WTC11 (cell line): ENCODE measurements around the gene TEX52. TPM values are rescaled to one million over a fixed set of nuclear protein-coding genes. Genes with fewer than 3 reads are reported as not detected.

Experiments
- ATAC-seq: fragments of 200-7000 bp; cut with Tn5 transposase; 2 replicates; pipeline ENCODE4 v1.10.0; 2021; ENCODE audit warnings: mild to moderate bottlenecking, moderate library complexity
- CTCF ChIA-PET: fragments of 300-600 bp; sonication (Branson Sonifier 250); formaldehyde crosslinking; loops from one replicate; lab custom pipeline; 2021; ENCODE audit warnings: antibody characterized with exemption; lab: Charles Lee
- POLR2A ChIA-PET: fragments of 350-600 bp; sonication (Branson Sonifier 250); formaldehyde crosslinking; loops from one replicate; lab custom pipeline; 2021; ENCODE audit warnings: antibody characterized with exemption; lab: Charles Lee
- DNase-seq: peaks from one replicate; pipeline ENCODE4 v3.0.0; 2021; ENCODE audit warnings: low spot score
- H3K27ac Mint-ChIP-seq: 2 replicates; pipeline ENCODE4 v1.8.0; 2021; ENCODE audit warnings: mixed read lengths
- H3K27me3 Mint-ChIP-seq: 2 replicates; pipeline ENCODE4 v1.8.0; 2021; ENCODE audit warnings: low read depth, mild to moderate bottlenecking, moderate library complexity, mixed read lengths
- H3K36me3 Mint-ChIP-seq: 2 replicates; pipeline ENCODE4 v1.8.0; 2021; ENCODE audit warnings: mixed read lengths
- H3K4me1 Mint-ChIP-seq: 2 replicates; pipeline ENCODE4 v1.8.0; 2022; ENCODE audit warnings: mixed read lengths
- H3K4me3 Mint-ChIP-seq: 2 replicates; pipeline ENCODE4 v1.8.0; 2021; ENCODE audit warnings: mild to moderate bottlenecking, moderate library complexity, mixed read lengths
- H3K9me3 Mint-ChIP-seq: 2 replicates; pipeline ENCODE4 v1.8.0; 2021; ENCODE audit warnings: mixed read lengths
- CBFB ChIP-seq: sonication (generic); formaldehyde crosslinking; IDR thresholded peaks from 2 replicates; pipeline ENCODE4 v1.8.1; 2022; ENCODE audit warnings: mild to moderate bottlenecking, low read depth, missing genetic modification reagents
- ELF4 ChIP-seq: sonication (generic); formaldehyde crosslinking; IDR thresholded peaks from 2 replicates; pipeline ENCODE4 v1.8.1; 2022; ENCODE audit warnings: low read depth, mild to moderate bottlenecking, moderate library complexity, missing genetic modification reagents
- ETV6 ChIP-seq: sonication (generic); formaldehyde crosslinking; IDR thresholded peaks from 2 replicates; pipeline ENCODE4 v1.8.1; 2022; ENCODE audit warnings: mild to moderate bottlenecking, missing genetic modification reagents
- GTF2I ChIP-seq: fragments of 250-450 bp; sonication (Bioruptor Pico); conservative IDR thresholded peaks from 2 replicates; pipeline ENCODE4 v1.4.0; 2021; ENCODE audit warnings: mild to moderate bottlenecking
- HMGA2 ChIP-seq: fragments of 250-450 bp; sonication (Bioruptor Pico); IDR thresholded peaks from 2 replicates; pipeline ENCODE4 v1.4.0; 2021; ENCODE audit warnings: mild to moderate bottlenecking, moderate library complexity
- IRF2 ChIP-seq: sonication (generic); formaldehyde crosslinking; IDR thresholded peaks from 2 replicates; pipeline ENCODE4 v1.8.0; 2022; ENCODE audit warnings: low read depth, missing genetic modification reagents, borderline replicate concordance
- JUN ChIP-seq: sonication (generic); formaldehyde crosslinking; IDR thresholded peaks from 2 replicates; pipeline ENCODE4 v1.8.0; 2023; ENCODE audit warnings: mild to moderate bottlenecking, missing genetic modification reagents
- MYBL2 ChIP-seq: sonication (generic); formaldehyde crosslinking; IDR thresholded peaks from 2 replicates; pipeline ENCODE4 v1.8.1; 2023; ENCODE audit warnings: mild to moderate bottlenecking, moderate library complexity, missing genetic modification reagents
- NR1H2 ChIP-seq: sonication (generic); formaldehyde crosslinking; IDR thresholded peaks from 2 replicates; pipeline ENCODE4 v1.9.0; 2021; ENCODE audit warnings: mild to moderate bottlenecking, moderate library complexity, missing genetic modification reagents
- NR2C2 ChIP-seq: sonication (generic); formaldehyde crosslinking; IDR thresholded peaks from 2 replicates; pipeline ENCODE4 v1.8.0; 2022; ENCODE audit warnings: mild to moderate bottlenecking, missing genetic modification reagents
- SMAD3 ChIP-seq: sonication (generic); formaldehyde crosslinking; IDR thresholded peaks from 2 replicates; pipeline ENCODE4 v1.8.0; 2022; ENCODE audit warnings: missing genetic modification reagents, mild to moderate bottlenecking, borderline replicate concordance
- SOX15 ChIP-seq: fragments of 250-450 bp; sonication (Bioruptor Pico); IDR thresholded peaks from 2 replicates; pipeline ENCODE4 v1.9.0; 2021; ENCODE audit warnings: mild to moderate bottlenecking
- TP53 ChIP-seq: sonication (generic); formaldehyde crosslinking; IDR thresholded peaks from 2 replicates; pipeline ENCODE4 v1.8.1; 2023; ENCODE audit warnings: mild to moderate bottlenecking, missing genetic modification reagents
- total RNA-seq: library from RNA; stranded (reverse); gene quantifications from 3 replicates; pipeline ENCODE4 v1.2.3, GENCODE V29; 2021
- TF ChIP-seq, protein P1 (sequence below): fragments of 250-450 bp; sonication (Bioruptor Pico); IDR thresholded peaks from 2 replicates; pipeline ENCODE4 v1.9.0; 2021; ENCODE audit warnings: moderate library complexity, mild to moderate bottlenecking, inconsistent platforms, borderline replicate concordance
- TF ChIP-seq, protein P2 (sequence below): sonication (generic); formaldehyde crosslinking; IDR thresholded peaks from 2 replicates; pipeline ENCODE4 v1.8.0; 2022; ENCODE audit warnings: mild to moderate bottlenecking, missing genetic modification reagents
- TF ChIP-seq, protein P3 (sequence below): sonication (generic); formaldehyde crosslinking; IDR thresholded peaks from 2 replicates; pipeline ENCODE4 v1.8.1; 2023; ENCODE audit warnings: mild to moderate bottlenecking, missing genetic modification reagents, borderline replicate concordance

Gene TEX52
- total RNA-seq, 1 experiment from 2014 or later: not detected

DNA sequence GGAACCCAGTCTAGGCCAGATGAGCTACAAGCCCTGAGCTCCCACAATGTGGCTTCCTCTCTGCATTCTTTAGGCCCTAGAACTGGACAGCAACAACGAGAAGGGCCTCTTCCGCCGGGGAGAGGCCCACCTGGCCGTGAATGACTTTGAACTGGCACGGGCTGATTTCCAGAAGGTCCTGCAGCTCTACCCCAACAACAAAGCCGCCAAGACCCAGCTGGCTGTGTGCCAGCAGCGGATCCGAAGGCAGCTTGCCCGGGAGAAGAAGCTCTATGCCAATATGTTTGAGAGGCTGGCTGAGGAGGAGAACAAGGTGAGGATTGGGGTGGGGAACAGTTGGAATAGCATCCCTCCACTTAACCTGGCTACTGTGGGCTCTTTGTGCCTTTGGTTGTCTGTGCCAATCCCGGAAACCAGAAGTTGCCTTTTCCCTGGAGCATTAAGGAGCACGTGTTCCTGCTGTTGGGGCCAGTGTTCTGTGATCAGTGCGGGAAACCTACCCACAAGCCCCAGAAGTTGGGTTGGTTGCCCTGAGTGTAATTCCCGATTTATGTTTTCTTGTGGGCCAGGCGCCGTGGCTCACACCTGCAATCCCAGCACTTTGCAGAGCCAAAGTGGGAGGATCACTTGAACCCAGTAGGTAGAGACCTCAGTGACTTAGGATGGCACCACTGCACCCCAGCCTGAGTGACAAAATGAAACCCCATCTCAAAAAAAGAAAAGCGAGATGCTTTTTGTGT is 55.6 kb downstream of the TEX52 start:
- Mint-ChIP-seq H3K4me3 (no peak overlapping the region), H3K9me3 (no peaks in the 10 kb centered on the region), H3K27me3 (no peaks in the 10 kb centered on the region), H3K4me1 (peaks cover 13% of the 10 kb centered on the region), H3K27ac (no peak overlapping the region)
- POLR2A ChIA-PET: no interaction called here
- ATAC-seq: no peak
- TF ChIP-seq ELF4: no peak
- TF ChIP-seq GTF2I (CRISPR knock-in tag): no peak
- TF ChIP-seq NR2C2 (CRISPR knock-in tag): no peak
- TF ChIP-seq, protein P1, sequence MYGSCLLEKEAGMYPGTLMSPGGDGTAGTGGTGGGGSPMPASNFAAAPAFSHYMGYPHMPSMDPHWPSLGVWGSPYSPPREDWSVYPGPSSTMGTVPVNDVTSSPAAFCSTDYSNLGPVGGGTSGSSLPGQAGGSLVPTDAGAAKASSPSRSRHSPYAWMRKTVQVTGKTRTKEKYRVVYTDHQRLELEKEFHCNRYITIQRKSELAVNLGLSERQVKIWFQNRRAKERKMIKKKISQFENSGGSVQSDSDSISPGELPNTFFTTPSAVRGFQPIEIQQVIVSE: no peak
- no peak for TF ChIP-seq NR1H2
- TF ChIP-seq, protein P2, sequence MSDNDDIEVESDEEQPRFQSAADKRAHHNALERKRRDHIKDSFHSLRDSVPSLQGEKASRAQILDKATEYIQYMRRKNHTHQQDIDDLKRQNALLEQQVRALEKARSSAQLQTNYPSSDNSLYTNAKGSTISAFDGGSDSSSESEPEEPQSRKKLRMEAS (CRISPR knock-in tag): no peak
- TF ChIP-seq SMAD3 (CRISPR knock-in tag): no peak
- TF ChIP-seq IRF2 (CRISPR knock-in tag): no peak
- no peak for TF ChIP-seq SOX15 (CRISPR knock-in tag)
- TF ChIP-seq MYBL2 (CRISPR knock-in tag): no peak
- TF ChIP-seq, protein P3, sequence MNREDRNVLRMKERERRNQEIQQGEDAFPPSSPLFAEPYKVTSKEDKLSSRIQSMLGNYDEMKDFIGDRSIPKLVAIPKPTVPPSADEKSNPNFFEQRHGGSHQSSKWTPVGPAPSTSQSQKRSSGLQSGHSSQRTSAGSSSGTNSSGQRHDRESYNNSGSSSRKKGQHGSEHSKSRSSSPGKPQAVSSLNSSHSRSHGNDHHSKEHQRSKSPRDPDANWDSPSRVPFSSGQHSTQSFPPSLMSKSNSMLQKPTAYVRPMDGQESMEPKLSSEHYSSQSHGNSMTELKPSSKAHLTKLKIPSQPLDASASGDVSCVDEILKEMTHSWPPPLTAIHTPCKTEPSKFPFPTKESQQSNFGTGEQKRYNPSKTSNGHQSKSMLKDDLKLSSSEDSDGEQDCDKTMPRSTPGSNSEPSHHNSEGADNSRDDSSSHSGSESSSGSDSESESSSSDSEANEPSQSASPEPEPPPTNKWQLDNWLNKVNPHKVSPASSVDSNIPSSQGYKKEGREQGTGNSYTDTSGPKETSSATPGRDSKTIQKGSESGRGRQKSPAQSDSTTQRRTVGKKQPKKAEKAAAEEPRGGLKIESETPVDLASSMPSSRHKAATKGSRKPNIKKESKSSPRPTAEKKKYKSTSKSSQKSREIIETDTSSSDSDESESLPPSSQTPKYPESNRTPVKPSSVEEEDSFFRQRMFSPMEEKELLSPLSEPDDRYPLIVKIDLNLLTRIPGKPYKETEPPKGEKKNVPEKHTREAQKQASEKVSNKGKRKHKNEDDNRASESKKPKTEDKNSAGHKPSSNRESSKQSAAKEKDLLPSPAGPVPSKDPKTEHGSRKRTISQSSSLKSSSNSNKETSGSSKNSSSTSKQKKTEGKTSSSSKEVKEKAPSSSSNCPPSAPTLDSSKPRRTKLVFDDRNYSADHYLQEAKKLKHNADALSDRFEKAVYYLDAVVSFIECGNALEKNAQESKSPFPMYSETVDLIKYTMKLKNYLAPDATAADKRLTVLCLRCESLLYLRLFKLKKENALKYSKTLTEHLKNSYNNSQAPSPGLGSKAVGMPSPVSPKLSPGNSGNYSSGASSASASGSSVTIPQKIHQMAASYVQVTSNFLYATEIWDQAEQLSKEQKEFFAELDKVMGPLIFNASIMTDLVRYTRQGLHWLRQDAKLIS (CRISPR knock-in tag): no peak
- TF ChIP-seq, all 79 proteins: peak for 0
- no peak for DNase-seq
- CTCF ChIA-PET: interaction anchor here (0.6 kb wide), 1 partner anchor 39 kb away, joined by 4 read pairs; no protein-coding TSS in a partner anchor
- H3K36me3 Mint-ChIP-seq: peaks cover 97% of the 10 kb centered on the region

DNA sequence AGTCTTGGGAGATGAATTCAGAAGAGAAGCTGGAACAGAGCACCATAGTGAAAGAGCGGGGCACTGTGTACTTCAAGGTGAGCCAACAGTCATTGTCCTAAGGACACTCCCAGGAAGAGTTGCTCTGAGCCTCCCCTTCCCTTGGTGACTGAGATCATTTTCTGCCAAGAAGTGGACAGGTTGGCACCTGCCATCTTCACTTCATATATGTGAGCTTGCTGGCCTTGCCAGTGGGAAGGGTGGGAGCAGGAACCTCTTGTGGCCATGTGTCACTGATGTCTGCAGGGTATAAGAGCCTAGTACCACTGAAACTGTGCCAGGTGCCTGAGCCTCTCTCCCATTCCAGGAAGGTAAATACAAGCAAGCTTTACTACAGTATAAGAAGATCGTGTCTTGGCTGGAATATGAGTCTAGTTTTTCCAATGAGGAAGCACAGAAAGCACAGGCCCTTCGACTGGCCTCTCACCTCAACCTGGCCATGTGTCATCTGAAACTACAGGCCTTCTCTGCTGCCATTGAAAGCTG is 56.7 kb downstream of the TEX52 start:
- H3K36me3 Mint-ChIP-seq: peaks cover 91% of the 10 kb centered on the region
- H3K9me3 Mint-ChIP-seq: no peaks in the 10 kb centered on the region
- no peak for DNase-seq
- CTCF ChIA-PET: interaction anchor here (0.6 to 0.7 kb wide), 3 partner anchors 16 to 86 kb away, joined by 3 to 4 read pairs (median 4); no protein-coding TSS in a partner anchor
- H3K4me3 Mint-ChIP-seq: no peak overlapping the region
- POLR2A ChIA-PET: no interaction called here
- peaks cover 16% of the 10 kb centered on the region for H3K4me1 Mint-ChIP-seq
- no peaks in the 10 kb centered on the region for H3K27me3 Mint-ChIP-seq
- no peak for TF ChIP-seq HMGA2 (CRISPR knock-in tag)
- no peak for TF ChIP-seq CBFB (CRISPR knock-in tag)
- TF ChIP-seq JUN: no peak
- TF ChIP-seq ETV6 (CRISPR knock-in tag): no peak
- no peak for TF ChIP-seq TP53
- ATAC-seq: no peak
- H3K27ac Mint-ChIP-seq: no peak overlapping the region

Other genes starting within 250 kb of the TEX52 start
- gene FKBP4, start 62.1 kb downstream of the TEX52 start, total RNA-seq: 245 to 257 TPM (median 249 TPM) in 3 replicates
- 23.9 to 26.0 TPM (median 25.4 TPM) in 3 replicates for gene ITFG2, start 44.4 kb downstream of the TEX52 start, total RNA-seq
- gene NRIP2, start 22.0 kb downstream of the TEX52 start, total RNA-seq: 0.09 TPM in 1 of 3 replicates, not detected in the others
- 99.6 to 118 TPM (median 100 TPM) in 3 replicates for gene FOXM1, start 20.1 kb upstream of the TEX52 start, total RNA-seq
- 48.0 to 50.3 TPM (median 49.5 TPM) in 3 replicates for gene RHNO1, start 20.2 kb upstream of the TEX52 start, total RNA-seq
- 17.4 to 18.8 TPM (median 18.0 TPM) in 3 replicates for gene TULP3, start 33.9 kb upstream of the TEX52 start, total RNA-seq
- 75.8 to 96.8 TPM (median 78.2 TPM) in 3 replicates for gene TEAD4, start 102.4 kb upstream of the TEX52 start, total RNA-seq
- 21.8 to 27.6 TPM (median 23.9 TPM) in 3 replicates for gene TSPAN9, start 220.3 kb upstream of the TEX52 start, total RNA-seq